NCI-H1092 treated with DMSO at 0.1 percent for 48 hours (cell line): Measurements from ENCODE around the gene PCAT7.
"Not testable (repeated sequence)": the region's sequence is repeated elsewhere in the genome, so short reads cannot be mapped to it uniquely, and the experiment has no call there.

Experiments used
- DNase-seq: peaks from one replicate; lab custom pipeline; 2025; lab: John Stamatoyannopoulos, UW

Gene PCAT7

DNA sequence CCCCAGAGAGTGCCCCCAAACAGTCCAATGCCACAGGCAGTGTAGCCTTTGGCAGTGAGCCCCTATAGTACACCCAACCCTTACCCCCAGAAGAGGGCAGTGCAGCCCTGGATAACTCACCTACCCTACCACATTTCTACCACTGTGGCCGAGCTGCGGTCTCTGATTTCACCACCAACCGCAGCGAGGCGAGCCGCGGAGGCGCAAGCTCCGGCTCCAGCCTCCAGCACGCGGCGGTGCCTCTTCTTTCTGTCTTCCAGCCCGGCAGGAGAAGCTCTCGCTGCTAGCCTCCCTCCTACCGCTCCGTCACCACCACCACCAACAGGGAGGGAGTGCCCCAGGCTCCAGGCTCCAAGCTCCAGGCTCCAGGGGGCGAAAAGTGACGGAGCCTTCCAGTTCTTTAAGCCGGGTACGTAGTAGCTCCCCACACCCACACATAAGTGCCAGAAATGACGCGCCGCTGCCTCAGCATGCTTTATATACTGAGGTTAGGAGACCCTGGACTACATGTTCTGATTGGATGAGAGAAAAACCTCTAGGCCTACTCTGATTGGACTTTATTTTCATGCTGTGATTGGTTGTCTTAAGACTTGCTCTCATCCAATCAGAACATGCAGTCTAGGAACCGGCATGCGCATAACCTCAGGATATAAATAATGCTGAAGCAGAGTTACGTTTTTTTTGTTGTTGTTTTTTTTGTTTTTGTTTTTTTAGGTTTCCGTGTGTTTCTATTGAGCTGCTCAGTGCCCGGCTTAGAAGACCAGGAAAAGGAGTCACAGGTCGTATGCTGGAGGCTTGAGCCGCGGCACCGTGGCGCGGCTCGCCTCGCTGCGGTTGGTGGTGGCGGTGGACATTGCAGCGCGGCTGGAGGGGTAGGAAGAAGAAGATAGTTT lies at the start of gene PCAT7:
Gene PCAT7, plus strand, starts transcription at position 645 of the 893 bp plus-strand sequence.
- peak; percentile 88 for DNase-seq

DNA sequence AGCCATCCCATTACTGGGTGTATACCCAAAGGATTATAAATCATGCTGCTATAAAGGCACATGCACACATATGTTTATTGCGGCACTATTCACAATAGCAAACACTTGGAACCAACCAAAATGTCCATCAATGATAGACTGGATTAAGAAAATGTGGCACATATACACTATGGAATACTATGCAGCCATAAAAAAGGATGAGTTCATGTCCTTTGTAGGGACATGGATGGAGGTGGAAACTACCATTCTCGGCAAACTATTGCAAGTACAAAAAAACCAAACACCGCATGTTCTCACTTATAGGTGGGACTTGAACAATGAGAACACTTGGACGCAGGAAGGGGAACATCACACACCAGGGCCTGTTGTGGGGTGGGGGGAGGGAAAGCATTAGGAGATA lies 48.5 kb upstream of the PCAT7 start:
- not testable (repeated sequence) for DNase-seq

DNA sequence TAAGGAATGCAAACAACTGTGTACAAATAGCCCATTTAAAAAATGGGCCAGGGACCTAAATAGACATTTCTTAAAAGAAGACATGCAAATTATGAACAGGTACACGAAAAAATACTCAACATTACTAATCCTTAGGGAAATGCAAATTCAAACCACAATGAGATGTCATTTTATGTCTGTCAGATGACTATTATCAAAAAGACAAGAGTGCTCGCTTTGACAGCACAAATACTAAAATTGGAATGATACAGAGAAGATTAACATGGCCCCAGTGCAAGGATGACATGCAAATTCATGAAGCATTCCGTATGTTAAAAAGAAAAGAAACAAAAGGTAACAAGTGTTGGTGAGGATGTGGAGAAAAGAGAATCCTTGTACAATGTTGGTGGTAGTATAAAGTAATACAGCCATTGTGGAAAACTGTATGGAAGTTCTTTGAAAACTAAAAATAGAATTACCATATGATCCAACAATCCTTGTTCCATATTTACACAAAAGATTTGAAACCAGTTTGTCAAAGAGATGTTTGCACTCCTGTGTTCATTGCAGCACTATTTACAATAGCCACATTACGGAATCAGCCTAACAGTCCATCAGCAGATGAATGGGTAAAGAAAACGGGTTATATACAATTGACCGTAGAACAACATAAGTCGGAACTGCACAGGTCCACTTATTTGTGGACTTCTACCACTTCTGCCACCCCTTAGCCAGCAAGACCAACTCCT lies 47.2 kb upstream of the PCAT7 start:
- DNase-seq = no peak

DNA sequence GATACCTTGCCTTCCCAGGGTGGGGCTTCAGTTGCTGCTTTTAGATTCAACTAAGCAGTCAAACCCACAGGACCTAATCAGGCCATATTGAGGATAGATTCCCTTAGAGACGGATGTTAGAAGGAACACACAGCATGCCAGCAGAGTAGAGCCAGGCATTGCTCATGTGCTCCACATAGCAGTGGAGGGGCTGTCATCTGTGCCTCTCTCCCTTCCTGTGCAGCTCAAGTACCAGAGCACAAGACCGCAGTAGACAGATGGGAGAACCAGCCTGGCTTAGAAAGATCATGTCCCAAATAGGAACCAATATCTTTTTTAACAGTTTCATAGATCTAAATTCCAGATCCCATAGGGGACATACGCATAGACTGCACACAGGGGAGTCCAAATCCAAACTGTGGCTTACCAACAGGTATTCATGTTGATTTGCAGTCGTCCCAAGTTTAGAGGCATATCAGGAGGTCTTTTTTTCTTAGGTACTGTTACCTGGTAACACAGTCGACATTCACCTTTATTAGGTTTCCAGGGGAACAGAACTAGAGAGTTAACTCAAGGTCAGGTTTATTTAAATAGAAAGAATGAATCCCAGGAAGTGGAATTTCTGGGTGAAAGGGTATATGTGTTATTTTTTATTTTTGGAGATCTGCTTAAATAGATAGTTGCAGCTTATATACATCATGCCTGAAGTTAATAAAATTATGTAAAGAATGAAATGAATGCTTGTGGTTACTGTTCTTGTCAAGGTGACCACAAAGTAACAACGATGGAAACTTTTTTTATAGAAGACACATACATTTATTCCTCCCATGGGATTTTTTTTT lies 43.5 kb upstream of the PCAT7 start:
- no peak for DNase-seq

DNA sequence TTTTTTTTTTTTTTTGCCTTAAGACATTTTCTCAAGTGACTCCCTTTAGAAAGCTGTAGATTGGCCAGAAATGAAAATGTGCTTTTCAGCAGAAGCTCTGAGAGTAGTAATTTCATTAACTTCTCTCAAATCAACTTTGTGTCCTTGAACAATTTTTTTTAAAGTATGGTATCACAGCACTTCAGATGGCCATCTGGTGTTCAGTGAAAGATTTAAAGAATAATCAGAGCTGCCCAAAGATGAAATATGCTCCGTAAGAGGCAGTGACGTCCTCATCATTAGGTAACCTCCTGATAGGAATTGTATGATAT lies 43.0 kb upstream of the PCAT7 start:
- no peak for DNase-seq

DNA sequence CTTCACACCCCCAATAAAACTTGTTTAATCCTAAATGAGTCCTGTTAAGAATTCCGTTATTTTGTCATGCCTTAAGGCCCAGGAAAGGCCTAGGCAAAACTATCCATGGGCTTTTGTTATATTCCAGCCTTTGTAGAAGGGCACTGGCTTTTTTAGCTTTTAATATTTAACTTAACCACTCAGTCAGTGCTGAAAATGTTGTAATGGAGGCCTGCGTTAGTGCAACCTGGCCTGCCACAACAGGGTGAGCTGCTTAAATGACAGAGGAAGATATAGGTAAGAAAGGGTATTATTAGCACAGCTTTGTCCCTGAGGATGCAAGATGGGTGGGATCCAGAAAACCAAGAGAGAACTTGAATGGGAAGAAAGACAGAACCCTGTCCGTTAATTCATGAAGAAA lies 40.2 kb upstream of the PCAT7 start:
- DNase-seq = no peak

DNA sequence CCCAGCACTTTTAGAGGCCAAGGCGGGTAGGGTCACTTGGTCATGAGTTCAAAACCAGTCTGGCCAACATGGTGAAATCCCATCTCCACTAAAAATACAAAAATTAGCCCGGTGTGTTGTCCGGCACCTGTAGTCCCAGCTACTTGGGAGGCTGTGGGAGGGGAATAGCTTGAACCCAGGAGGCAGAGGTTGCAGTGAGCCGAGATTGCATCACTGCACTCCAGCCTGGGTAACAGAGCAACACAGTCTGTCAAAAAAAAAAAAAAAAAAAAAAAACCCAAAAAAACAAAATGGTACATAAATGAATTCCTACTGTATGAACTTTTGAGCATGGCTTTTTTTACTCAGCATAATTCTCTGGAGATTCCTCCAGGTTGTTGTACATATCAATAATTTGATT lies 37.6 kb upstream of the PCAT7 start:
- DNase-seq = no peak

DNA sequence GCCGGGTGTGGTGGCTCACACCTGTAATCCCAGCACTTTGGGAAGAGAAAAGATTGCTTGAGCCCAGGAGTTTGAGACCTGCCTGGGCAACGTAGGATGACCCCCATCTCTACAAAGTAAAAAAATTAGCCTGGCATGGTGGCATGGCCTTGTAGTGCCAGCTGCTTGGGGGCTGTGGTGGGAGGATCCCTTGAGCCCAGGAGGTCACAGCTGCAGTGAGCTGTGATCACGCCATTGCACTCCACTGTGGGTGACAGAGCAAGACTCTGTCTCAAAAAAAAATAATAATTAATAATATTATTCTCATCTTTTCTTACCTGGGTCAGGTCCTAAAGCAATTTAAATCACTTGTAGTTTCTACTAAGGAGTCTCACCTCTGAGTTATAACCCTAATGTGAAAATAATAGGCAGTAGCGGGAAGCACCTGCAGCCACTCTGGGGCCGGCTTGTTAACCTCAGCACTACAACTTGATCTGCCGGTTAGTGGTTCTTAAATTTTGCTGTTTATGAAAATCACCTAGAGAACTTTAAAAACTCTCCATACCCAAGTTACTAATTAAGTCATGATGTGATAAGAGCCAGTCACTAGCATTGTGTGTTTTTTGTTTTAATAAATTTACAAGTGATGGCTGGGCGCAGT lies 29.4 kb upstream of the PCAT7 start:
- no peak for DNase-seq

DNA sequence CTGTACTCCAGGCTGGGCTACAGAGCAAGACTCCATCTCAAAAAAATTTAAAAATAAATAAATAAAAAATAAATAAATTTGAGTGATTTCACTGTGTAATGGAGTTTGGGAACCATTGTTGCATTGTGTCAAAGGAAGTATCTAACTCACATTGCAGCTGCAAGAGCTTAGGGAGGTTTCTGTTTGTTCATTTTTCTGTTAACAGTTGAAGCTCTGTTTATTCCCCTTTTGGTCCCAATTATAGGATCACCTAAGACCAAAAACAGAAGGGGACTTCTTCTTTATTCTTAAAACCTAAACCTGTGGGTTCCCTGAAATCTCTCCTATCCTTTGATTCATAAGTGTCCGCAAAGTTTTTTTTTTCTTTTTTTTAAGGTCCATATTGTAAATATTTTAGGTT lies 28.6 kb upstream of the PCAT7 start:
- DNase-seq = no peak

DNA sequence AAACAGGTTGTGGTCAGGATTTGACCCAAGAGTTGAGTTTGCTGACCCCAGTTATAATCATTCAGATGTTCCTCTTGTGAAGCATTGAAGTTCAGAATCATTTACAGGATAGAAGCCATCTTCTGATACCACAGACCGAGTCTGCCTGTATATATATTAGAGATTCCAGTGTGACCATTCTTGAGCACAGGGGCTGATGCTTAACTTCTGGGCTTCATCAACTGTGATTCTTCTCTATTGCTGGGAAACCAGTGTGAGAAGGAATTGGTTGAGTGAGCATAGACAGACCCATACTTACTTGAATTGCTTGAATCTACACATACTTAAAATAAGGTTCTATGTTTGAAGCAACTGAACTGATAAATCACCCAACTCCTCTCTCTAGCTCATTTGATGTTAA lies 27.9 kb upstream of the PCAT7 start:
- no peak for DNase-seq

DNA sequence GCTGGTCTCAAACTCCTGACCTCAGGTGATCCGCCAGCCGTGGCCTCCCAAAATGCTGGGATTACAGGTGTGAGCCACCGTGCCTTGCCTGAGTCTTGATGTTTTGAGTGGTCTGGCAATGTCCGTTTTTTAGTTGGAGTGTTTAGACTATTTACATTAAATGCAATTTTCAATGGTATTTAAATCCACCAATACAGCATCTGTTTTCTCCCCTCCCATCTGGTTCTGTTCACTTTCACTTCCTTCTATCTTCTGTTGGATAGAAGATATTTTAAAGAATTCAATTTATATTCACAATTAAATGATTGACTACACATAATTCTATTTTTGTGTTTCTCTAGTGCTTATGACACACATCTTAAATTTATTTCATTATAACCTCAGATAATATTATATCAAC lies 26.0 kb upstream of the PCAT7 start:
- DNase-seq = no peak

DNA sequence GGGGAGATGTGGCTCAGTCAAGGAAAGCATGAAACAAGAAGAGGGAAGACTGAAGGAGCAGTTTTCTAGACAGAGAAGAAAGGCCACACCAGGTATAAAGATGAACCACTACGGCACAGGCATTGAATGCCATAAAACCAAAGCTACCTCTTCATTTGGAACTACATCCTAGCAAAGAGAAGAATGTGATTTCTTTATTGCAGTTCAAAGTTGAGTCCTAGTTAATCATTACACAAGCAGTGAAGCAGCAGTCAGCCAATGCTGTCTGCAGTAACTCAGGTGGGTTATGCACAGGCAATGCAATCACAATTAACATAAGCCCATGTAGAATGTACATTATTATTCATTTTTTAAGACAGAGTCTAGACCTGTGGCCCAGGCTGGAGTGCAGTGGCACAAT lies 21.7 kb upstream of the PCAT7 start:
- DNase-seq = no peak

DNA sequence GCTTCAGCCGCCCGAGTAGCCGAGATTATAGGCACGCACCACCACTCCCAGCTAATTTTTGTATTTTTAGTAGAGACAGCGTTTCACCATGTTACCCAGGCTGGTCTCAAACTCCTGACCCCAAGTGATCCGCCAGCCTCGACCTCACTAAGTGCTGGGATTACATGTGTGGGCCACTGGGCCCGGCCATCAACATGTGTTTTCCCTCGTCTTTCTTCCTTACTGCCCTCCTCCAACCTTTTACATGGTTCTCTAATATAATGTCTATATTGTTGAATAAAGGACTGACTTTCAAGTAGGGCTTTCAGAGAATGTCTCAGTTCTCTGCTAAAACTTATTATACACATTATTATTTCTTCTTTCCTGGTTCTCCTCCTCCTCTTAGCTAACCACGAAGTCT lies 21.3 kb upstream of the PCAT7 start:
- DNase-seq = no peak

DNA sequence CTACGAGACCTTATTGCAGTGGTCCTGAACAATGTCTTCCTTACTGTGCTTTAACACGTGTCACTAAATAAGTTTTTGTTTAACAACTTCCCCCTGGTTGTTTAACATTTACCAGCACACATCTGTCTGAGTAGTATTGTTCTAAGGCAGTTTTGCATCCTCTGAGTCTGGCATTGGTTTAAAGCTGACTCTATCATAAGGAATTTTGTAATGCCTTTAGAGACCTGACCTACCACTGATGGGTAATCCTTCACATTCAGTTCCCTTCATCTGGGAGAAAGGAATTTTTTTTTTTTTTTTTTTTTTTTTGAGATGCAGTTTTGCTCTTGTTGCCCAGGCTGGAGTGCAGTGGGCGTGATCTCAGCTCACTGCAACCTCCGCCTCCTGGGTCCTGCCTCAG lies 20.0 kb upstream of the PCAT7 start:
- no peak for DNase-seq

DNA sequence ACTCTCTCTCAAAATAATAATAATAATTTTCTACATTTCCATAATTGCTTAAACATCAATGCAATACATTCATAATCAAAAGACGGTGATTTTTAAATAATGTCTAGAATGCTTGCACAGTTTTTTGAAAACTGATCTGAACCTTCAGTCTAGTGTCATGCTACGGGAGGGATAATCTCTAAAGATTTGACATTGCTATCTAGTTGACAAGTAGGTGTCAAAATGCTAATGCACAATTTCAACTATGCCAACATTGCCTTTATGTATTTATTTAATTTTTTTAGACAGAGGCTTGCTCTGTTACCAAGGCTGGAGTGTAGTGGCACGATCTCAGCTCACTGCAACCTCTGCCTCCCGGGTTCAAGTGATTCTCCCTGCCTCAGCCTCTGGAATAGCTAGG lies 16.0 kb upstream of the PCAT7 start:
- DNase-seq = no peak

DNA sequence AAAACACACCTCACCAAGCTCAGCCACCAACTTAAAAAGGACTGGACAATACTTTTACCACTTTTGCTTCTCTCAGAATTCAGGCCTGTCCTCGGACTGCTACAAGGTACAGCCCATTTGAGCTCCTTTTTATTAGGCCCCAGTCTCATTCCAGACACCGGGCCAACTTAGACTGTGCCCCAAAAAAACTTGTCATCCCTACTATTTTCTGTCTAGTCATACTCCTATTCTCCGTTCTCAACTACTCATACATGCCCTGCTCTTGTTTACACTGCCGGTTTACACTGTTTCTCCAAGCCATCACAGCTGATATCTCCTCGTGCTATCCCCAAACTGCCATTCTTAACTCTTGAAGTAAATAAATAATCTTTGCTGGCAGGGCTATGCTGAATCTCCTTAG lies 10.5 kb upstream of the PCAT7 start:
- DNase-seq = not testable (repeated sequence)

DNA sequence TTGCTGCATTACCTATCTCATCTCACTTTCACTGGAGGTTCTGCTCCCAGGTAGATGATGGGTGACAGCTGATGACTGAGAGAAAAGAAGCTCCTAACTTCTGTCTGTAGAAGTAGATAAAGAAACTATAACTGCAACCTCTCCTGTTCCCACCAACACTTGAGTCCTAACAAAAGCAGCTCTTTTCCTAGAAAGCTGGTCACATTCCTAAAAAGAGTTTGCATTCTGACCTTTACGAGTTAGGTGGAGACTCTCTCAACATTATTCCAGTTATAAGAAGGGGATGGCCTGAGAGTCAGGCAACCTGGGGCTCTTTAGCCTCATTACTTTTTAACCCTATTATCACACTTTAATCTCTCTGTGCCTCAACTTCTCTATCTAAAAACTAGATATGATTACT lies 8.9 kb upstream of the PCAT7 start:
- DNase-seq = no peak

DNA sequence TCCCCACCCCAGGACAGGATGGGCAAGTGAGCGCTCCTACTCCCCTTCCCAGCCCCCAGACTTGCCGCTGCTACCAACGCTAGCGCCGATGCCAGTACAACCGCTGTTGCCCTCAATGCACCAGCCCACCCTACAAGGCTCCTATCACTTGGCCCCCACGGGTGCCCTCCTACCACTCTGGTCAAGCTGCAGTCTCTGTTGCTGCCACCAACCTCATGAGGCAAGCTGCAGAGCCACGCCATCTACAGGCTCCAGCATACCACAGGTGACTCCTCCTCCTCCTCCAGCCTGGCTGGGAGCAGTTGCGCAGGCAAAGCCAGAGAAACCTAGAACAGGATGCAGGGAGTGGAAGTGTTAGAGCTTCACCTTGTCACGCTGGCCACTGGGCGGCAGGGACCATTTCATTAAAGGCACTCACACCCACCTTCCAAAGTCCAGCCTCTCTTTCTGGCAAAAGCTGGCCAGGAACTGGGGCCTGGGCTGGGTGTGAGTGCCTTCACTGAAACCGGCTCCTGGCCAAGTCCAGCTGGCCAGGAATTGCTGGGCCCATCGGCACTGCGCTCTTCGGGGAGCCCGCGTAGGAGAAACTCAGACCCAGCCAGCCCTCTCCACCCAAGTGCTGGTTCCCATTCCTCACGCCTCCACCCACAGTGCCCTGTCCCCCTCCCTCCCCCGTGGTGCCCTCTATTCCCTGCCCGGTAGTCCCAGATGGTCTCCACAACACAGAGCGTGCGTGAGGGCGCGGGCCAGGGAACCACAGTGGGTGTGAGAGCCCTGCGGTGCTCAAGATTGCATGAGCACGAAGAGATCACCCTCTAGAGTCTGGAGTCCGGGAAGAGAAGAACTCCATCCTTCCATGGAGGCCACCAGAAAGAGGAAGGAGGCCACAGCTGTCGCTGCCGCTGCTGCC lies 1.6 kb upstream of the PCAT7 start:
- DNase-seq = no peak

DNA sequence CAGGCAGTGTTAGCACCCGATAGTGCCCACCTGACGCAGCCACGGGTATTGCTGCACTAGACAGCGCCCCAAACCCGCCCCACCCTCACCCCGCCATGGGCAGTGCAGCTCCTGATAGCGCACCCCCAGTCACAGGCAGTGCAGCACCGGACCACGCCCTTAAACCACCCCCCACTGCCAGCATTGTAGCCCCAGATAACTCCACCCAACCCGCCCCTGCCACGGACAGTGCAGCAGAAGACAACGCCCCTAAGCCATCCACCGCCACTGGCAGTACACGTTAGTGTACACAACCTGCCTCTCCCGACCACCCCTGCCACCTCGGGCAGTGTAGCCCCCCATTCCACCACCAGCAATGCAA lies 825 bp upstream of the PCAT7 start:
- DNase-seq = no peak

DNA sequence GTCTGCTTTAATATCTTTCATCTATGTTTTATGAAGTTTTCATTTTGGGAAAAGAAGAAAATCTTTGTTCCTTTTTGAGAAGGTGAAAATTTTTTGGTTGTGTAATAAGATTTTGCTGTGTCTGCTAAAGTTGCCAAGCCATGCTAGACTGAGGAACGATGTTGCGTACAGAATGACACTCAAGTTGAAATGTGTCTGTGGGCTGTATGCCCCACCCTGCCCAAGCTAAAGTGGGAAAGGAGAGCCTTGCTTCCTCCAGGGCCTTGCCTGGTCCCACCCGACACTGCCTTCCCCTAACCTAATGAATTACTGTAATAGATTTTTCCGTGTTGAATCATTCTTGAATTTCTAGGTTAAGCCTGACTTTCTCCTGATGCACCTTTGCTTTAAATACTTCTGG lies 2.5 kb downstream of the PCAT7 start:
- DNase-seq = no peak

DNA sequence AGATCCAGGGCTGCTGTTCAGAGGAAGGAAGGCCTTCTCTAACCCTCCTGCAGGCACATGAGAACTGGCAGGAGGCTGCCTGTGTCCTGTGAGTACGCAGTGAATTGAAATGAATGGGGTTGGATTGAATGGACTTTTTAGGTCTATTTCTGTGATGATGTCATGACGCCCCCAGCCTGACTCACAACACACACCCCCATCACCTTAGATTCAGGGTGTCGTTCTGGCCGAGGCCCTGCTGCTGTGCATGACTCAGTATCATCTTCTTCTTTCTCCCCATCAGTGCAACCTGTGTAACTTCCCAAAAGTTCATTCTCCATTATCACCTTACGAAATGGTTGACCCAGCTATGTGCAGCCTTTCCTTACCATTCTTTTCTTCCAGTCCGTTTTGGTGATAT lies 5.4 kb downstream of the PCAT7 start:
- no peak for DNase-seq
